A549 (cell line): ENCODE results near the gene CCR5AS.

ENCODE experiments used
- CTCF ChIP-seq: fragments of >200 bp; sonication (Bioruptor Twin); formaldehyde crosslinking; IDR thresholded peaks from 3 replicates; pipeline ENCODE4 v1.5.1; 2016
- POLR2A ChIP-seq: IDR thresholded peaks from 2 replicates; pipeline ENCODE4 v1.6.1; 2012; ENCODE audit warnings: mild to moderate bottlenecking, low read length
- RAD21 ChIP-seq, 2 experiments: fragments of >200 bp in 1 of 2; sonication (Bioruptor Twin) in 1 of 2; formaldehyde crosslinking in 1 of 2; IDR thresholded peaks in 1 of 2; conservative IDR thresholded peaks in 1 of 2; 2 replicates in 1 of 2; 3 replicates in 1 of 2; pipeline ENCODE4 v1.6.1; 2012 to 2018; ENCODE audit warnings: inconsistent platforms in 1 of 2
- REST ChIP-seq: fragments of 200-600 bp; sonication (generic); IDR thresholded peaks from 2 replicates; pipeline ENCODE4 v1.6.1; 2016; ENCODE audit warnings: antibody characterized with exemption, mild to moderate bottlenecking, moderate library complexity

GRCh38 chr3:46375814-46376213 is 31.1 kb downstream of the CCR5AS start:
- TF ChIP-seq CTCF (no peak), REST (no peak), POLR2A (no peak), RAD21 (conservative IDR thresholded peaks at IDR 0.05 in 1 of 2, IDR thresholded peaks at IDR 0.05 in 1 of 2) (no peak)
